ENCODE measurements around the gene NEU2. TPM values are rescaled to one million over a fixed set of nuclear protein-coding genes. Genes with fewer than 3 reads are reported as not detected.

Gene NEU2
- total RNA-seq, 1 experiment from 2014 or later: not detected

- Mint-ChIP-seq H3K27me3 (ENCODE audit: low read depth) (no peaks in the 10 kb centered on the region), H3K4me3 (no peak overlapping the region), H3K27ac (no peak overlapping the region), H3K9me3 (peaks cover 4 to 7% of the 10 kb centered on the region in 2 experiments; a peak in 3 of 5 replicates), H3K4me1 (peaks cover 0 to 8% of the 10 kb centered on the region in 2 experiments; a peak in 3 of 4 replicates), H3K36me3 (ENCODE audit: insufficient read depth in 1 of 3, low read depth in 3 of 3) (no peaks in the 10 kb centered on the region)
- H4K91ac ChIP-seq (ENCODE audit: insufficient read length, low read depth, low read length): no peak overlapping the region
- H3K4me1 ChIP-seq (ENCODE audit: insufficient read depth, low read length): peaks cover 4% of the 10 kb centered on the region; the same call in 1 of the 2 replicates
- no peak overlapping the region for H2BK20ac ChIP-seq (ENCODE audit: low read depth, low read length, poor library complexity, severe bottlenecking)
- no peak overlapping the region for H3K4me2 ChIP-seq (ENCODE audit: insufficient read depth, insufficient read length, low read length)
- H3T11ph ChIP-seq (ENCODE audit: low read length): no peak overlapping the region
- no peak overlapping the region for H3K14ac ChIP-seq (ENCODE audit: insufficient read depth, low read length)
- WGBS (ENCODE audit: extremely low coverage, insufficient read length, low lambda C conversion rate): no CpG with 5 or more reads among the region's 4 CpGs
- no peaks in the 10 kb centered on the region for H3K23me2 ChIP-seq (ENCODE audit: insufficient read length, low read depth, low read length, poor library complexity, severe bottlenecking)
- H2BK15ac ChIP-seq (ENCODE audit: low read depth, low read length): no peak overlapping the region
- no peak overlapping the region for H2BK120ac ChIP-seq (ENCODE audit: low read depth, low read length, poor library complexity, severe bottlenecking)
- H3K23ac ChIP-seq (ENCODE audit: insufficient read length, low read depth, low read length): no peak overlapping the region
- H3K79me2 ChIP-seq (ENCODE audit: insufficient read depth, low read length): no peaks in the 10 kb centered on the region
- no peaks in the 10 kb centered on the region for H3K9me3 ChIP-seq (ENCODE audit: control insufficient read depth, low read depth, low read length)
- no peaks in the 10 kb centered on the region for H4K20me1 ChIP-seq (ENCODE audit: control insufficient read depth, insufficient read depth, insufficient read length)
- no peak overlapping the region for H3K56ac ChIP-seq (ENCODE audit: insufficient read length, low read depth, low read length)
- H3K27me3 ChIP-seq (ENCODE audit: insufficient read depth, low read length): no peaks in the 10 kb centered on the region
- H2AK5ac ChIP-seq (ENCODE audit: insufficient read length, low read length): no peak overlapping the region
- no peak overlapping the region for H3K9ac ChIP-seq (ENCODE audit: extremely low read depth, insufficient read length, low read length)
- no peak overlapping the region for H2BK12ac ChIP-seq (ENCODE audit: insufficient read length, low read depth, low read length)
- no peak overlapping the region for H3K27ac ChIP-seq (ENCODE audit: insufficient read length, low read depth, low read length)
- H3K79me1 ChIP-seq (ENCODE audit: insufficient read depth, low read depth, low read length, poor library complexity, severe bottlenecking): no peaks in the 10 kb centered on the region
- H4K5ac ChIP-seq (ENCODE audit: insufficient read length, low read depth, low read length): no peak overlapping the region
- H3K4ac ChIP-seq (ENCODE audit: low read depth, low read length): no peak overlapping the region
- H3K18ac ChIP-seq (ENCODE audit: insufficient read length, low read depth, low read length): no peak overlapping the region
- no peak overlapping the region for H2BK5ac ChIP-seq (ENCODE audit: insufficient read length, low read length)
- no peak for DNase-seq
- no peak overlapping the region for H4K8ac ChIP-seq (replicated peaks; ENCODE audit: insufficient read length, low read depth, low read length)
- no peak for TF ChIP-seq CTCF (conservative IDR thresholded peaks at IDR 0.05)
- H2AFZ ChIP-seq (ENCODE audit: low read length): no peak overlapping the region
Observed at GRCh38 chr2:233072838-233073237, 40.4 kb downstream of the NEU2 start.

Measured in H9 (cell line).